Stimulated activated CD8-positive, alpha-beta memory T cell treated with anti-CD3 and anti-CD28 coated beads, Interleukin-12 subunit alpha, Interleukin-12 subunit beta, amount 100 ng/mL, for 4 hours (primary cell): ENCODE measurements around the gene ILDR1.

Experiments used
- DNase-seq: peaks from one replicate; pipeline ENCODE4 v3.0.0-alpha.2; 2020; ENCODE audit warnings: low read depth

The ILDR1 gene

DNA sequence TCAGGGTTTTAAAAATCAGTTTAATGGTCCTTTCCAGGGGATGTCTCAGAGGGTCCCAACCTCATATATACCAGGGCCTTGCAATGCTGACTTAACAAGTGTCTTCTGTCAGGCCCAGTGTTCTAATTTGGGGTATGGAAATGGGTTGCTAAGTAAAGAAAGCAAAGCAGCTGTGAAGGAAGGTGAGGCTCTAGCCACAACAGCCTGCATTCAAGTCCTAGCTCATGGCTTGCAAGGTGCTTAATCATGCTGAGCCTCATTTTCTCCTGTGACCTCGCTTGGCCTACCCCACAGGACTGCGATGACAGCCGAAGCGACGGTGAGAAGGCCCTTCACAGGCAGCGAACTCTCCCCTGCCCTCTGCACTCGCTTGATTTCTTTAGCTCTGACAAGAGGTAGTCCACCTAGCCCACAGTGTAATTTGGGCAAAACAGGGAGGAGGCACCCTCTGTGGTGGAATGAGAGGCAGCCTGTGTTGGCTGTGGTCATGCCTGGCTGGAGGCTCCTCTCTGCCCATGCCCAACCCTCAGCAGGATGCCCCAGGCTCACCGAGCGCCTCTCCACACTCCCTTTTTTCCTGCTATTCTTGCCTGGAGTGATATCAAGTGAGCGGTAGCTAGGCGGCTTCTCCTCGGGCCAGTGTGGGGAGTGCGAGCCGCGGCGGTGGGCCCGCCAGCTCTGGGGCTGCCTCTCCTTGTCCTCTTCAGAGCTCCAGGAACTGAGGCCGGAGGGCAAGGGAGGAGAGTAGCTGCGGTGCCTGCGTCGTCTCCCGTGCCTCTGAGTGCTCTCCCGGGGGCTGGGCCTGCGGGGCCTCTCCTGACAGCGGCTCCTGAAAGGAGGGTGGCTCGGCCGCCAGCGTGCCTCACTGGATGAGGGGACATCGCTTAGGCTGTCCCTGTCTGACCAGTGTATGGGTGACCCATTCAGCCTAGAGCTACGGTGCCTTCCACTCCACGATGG, 29.2 kb downstream of the ILDR1 start:
- DNase-seq, result no peak

- no peak for DNase-seq
Measured at GRCh38 chr3:121989943-121990342, 32.1 kb downstream of the ILDR1 start.

DNA sequence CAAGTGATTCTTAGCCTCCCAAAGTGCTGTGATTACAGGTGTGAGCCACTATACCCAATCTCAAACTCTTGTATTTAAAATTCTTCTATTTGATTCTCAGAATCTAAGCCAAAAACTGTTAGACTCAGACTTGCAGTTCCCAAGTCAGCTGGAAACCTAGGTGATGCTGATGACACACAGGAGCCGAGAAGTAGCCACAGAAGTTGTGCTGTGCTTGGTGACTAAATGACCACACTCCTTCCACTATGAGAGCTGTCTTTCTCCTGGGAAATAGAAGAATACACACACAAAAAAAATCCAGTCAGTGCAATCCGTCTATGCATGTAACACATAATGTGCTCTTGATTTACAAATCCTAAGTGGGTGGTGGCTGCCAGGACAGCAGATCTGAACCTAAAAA, 33.9 kb downstream of the ILDR1 start:
- DNase-seq, result no peak

DNA sequence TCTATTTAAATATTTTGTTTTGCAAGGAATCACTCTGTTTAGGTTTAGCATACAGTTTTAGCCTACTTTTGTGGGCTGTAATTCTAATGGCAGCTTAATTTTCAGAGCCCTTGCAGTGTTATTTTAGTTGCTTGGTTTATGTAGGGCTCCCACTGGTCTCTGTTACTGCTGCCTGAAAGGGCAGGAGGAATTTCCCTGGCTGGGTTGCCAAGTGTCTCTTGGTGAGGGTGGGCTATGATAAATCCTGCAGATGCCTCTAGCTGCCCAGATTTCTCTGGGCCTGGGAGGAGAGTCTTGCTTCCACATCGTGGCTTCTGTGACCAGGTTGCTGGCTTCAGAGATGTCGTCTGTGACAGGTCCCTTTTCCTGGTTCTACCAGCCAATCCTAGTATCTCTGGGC, 36.2 kb downstream of the ILDR1 start:
- DNase-seq, result no peak

GRCh38 chr3:121981473-121981872, 40.6 kb downstream of the ILDR1 start:
- no peak for DNase-seq

GRCh38 chr3:121980450-121980796, 41.6 kb downstream of the ILDR1 start:
- no peak for DNase-seq

DNA sequence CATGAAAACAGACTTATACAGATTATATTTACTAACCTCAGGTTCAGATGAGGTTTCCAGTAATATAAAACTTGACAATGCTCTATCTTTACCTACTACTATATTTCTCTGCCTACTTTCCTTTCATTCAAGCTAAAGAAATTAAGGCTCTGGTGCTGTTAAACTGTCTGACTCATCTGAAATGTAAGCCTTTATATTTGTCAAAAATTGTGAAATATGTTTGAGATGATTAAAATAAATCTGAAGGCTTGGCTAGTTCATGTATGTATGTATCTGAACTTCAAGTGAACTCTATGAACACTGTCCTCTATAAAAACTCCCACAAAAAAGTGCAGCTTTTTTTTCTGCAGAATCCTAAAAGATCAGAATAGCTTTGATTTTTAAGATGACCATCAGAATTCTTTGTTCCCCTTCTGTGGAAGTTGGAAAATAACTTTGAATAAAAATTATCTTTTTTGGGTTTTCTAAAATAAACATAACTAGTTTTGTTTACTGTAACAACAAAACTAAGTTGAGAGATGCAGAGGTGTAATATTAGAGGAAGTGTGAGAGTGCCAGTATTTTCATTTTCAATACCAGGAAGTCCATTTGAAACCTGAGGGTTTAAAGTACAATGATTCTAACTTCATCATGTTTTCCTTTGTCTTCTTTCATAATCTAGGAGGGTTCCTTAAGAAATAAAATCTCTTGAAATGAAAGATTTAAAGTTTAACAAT, 42.2 kb downstream of the ILDR1 start:
- no peak for DNase-seq

DNA sequence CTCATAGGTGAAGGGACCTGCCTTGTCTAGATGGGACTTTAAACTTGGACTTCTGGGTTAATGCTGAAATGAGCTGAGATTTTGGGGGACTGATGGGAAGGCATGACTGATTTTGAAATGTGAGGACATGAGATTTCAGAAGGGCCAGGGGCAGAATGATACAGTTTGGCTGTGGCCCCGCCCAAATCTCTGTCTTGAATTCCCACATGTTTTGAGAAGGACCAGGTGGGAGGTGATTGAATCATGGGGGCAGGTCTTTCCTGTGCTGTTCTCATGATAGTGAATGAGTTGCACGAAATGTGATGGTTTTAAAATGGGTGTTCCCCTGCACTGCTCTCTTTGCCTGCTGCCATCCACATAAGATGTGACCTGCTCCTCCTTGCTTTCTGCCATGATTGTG, 42.8 kb downstream of the ILDR1 start:
- DNase-seq, result no peak

GRCh38 chr3:121976727-121977126, 45.3 kb downstream of the ILDR1 start:
- no peak for DNase-seq

GRCh38 chr3:121975702-121976302, 46.2 kb downstream of the ILDR1 start:
- no peak for DNase-seq

GRCh38 chr3:121974601-121975111, 47.4 kb downstream of the ILDR1 start:
- no peak for DNase-seq

DNA sequence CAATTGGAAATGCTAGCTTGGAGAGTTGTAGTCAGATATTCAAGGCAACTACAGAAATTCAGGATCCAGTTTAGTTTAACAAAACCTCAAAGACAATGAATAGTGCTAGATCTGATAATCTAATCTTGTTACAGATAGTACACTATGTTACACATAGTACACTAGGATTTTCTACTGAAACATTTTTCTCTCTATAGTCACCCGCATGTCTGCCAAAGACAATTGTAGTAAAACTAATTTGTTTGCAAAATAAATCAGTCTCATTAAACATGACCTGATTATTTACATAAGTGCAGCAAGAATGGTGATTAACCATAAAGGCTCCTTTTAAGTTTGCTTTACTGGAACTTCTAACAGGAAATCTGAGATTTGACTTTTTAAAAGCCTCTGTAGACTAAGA, 52.0 kb downstream of the ILDR1 start:
- DNase-seq, result no peak

GRCh38 chr3:121969631-121970030, 52.4 kb downstream of the ILDR1 start:
- DNase-seq, result no peak

DNA sequence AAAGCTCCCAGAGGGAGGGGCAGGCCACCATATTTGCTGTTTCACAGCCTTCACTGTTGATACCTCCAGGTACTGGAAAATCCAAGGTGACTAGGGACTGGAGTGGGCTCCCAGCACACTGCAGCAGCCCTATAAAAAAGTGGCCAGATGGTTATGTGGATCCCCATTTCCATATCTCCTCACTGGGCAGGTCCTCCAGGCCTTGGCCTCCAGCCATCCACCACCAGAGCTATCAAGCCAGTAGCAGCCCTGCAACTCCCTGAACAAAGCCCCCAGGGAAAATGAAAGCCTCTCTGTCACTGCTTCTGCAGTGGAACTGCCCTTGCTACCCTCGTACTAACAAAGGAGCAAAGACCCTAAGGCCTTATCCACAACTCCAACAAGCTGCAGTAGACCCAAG, 58.4 kb downstream of the ILDR1 start:
- DNase-seq, result no peak

DNA sequence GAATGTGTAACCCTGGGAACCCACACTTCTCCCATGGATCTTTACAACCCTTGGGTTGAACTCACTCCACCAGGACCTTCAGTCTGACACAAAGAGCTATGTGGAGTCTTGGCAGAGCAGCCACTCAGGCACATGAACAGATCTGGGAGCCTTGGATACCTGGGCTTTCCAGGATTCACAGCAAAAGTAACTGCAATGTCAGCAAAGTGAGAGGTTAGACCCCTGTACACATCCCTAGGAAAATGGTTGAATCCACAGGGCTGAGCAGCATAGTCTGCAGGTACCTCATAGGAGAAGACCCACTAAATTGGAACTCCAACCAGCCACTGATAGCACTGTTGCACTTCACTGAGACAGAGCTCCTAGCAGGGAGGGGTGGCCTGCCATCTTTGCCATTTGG, 59.6 kb downstream of the ILDR1 start:
- DNase-seq, result no peak

- DNase-seq, result no peak
Measured at GRCh38 chr3:121961283-121961682, 60.8 kb downstream of the ILDR1 start.

GRCh38 chr3:121958801-121959200, 63.2 kb downstream of the ILDR1 start:
- DNase-seq, result no peak

DNA sequence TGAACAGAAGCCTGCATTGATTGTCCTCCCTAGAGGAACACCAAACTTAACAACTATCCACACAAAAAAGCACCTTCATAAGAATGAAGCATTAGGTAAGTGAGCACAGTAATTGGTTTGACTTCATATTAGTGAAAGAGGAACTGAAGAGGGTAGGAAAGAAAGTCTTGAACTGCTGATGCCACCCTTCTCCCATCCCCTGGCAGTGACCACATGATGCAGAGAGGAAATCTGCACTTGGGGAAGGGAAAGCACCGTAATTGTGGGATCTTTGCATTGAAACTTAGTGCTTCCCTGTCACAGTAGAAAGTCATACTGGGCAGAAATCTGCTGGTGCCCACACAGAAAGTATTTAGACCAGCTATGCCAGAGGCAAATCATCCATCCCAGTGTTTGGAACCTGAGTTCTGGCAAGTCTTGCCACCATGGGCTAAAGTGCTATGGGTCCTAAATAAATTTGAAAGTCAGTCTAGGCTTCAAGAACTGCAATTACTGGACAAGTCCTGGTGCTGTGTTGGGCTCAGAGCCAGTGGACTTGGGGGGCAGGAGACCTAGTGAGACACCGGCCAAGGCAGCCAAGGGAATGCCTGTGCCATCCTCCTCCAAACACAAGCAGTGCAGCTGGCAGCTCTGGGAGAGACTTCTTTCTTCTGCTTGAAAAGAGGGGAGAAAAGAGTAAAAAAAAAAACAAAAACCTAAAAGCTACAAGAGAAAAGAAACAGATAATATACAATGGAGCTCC, 64.2 kb downstream of the ILDR1 start:
- no peak for DNase-seq

DNA sequence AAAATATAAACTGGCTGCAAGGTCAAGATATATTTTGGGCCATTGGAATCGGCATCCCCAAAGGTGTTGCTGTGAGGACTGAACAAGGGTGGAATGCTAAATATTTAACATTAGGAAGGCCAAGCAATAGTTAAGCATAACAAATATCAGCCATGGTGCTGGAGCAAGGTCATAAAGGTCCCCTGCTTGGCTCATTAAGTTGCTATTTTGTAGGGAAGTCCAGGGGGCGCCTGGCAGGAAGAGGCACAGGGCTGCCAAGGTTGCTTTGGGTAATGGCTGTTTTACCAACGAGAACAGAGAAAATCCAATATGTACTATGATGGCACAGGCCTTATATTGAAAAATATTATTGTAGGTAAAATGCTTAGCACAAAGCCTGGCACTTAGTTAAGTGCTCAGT, 65.7 kb downstream of the ILDR1 start:
- DNase-seq, result no peak

- DNase-seq, result no peak
Measured at GRCh38 chr3:121951291-121951919, 70.6 kb downstream of the ILDR1 start.

DNA sequence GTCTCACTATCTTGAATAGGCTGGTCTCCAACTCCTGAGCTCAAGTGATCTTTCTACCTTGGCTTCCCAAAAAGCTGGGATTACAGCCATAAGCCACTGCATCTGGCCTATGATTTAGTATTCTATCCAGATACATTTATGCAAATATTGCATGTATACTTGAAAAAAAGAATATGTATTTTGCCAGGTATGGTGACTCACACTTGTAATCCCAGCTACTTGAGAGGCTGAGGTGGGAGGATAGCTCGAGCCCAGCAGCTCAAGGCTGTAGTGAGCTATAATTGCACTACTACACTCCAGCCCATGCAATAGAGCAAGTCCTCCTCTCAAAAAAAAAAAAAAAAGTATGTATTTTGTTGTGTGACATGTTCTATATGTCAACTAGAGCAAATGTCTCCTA, 73.4 kb downstream of the ILDR1 start:
- DNase-seq, result no peak

DNA sequence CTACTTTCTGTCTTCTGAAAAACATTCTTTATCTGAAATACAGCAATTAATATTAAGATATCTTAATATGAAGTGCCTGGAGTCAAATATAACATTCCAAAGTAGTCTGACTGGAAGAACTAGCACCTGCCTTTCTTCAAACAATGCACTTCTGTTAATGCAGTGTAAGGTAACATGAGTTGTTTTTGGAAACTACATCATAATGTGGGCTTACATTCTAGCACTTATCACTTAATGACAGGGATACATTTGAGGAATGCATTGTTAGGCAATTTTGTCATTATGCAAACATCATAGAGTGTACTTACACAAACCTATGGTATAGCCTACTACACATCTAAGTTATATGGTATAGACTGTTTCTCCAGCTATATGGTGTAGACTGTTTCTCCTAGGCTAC, 78.6 kb downstream of the ILDR1 start:
- DNase-seq, result no peak
